GM12875 (cell line): Measurements from ENCODE around the gene PADI1.

Source experiments
- H3K4me3 ChIP-seq: one replicate; pipeline ENCODE4 v1.5.1; 2011; ENCODE audit warnings: low read depth, low read length, control low read depth
- TF ChIP-seq, protein P1 (sequence below): IDR thresholded peaks from 2 replicates; pipeline ENCODE4 v1.5.1; 2011; ENCODE audit warnings: low read depth, mild to moderate bottlenecking, control low read depth, inconsistent platforms, low read length, moderate library complexity, borderline replicate concordance; ENCODE audit not compliant: insufficient read depth

PADI1 gene

DNA sequence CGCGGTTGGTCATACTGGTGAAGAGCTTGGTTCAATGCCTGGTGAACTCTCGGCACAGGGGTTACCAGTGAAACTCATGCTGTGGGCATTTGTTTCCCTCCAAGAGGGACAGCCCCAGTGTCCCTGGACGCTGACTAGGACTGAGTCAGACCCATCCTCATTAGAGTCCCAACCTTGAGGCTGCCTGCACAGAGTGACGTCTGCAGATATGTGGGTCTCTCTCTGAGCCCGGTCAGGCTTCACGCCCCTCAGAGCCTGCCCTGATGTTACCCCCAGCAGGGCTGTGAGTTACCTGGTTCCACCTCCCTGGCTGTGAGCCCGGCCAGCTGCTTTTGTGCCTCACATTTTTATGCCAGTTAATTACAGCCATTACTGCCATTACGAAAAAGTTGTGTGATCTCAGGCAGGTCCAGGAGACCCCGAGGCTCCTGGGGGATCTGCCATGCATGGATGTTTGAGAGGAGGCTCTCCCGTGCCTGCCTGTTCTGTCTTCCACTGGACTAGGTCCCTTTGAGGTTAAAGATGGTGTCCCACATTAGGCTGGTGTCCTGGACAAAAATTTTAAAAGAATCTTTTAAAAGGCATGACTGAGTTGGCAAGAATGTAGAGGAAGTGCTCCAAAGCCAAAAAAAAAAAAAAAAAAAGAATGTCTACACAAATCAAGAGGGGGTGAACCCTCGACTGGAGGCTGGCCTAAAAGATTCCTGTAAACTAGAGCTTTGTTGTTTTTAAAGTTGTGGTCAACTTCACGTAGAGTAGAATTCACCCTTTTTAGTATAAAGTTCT is 36.6 kb upstream of the PADI1 start:
- H3K4me3 ChIP-seq, result no peak overlapping the region

DNA sequence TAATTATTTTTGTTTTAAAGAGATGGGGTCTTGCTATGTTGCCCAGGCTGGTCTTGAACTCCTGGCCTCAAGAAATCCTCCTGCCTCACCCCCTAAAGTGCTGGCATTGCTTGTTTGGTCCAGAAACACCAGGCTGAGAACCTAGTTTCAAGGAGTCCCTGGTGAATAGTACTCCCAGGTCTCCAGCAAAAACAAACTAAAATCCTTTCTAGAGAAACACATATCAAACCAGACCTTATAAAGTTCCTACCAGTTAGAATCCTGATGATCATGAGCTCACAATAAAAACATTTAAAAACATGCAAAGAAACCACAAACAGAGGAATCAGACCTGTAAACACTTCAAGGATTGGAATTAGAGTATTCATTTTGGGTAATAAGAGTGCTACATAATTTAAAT is 34.4 kb upstream of the PADI1 start:
- no peak overlapping the region for H3K4me3 ChIP-seq
- TF ChIP-seq, protein P1, sequence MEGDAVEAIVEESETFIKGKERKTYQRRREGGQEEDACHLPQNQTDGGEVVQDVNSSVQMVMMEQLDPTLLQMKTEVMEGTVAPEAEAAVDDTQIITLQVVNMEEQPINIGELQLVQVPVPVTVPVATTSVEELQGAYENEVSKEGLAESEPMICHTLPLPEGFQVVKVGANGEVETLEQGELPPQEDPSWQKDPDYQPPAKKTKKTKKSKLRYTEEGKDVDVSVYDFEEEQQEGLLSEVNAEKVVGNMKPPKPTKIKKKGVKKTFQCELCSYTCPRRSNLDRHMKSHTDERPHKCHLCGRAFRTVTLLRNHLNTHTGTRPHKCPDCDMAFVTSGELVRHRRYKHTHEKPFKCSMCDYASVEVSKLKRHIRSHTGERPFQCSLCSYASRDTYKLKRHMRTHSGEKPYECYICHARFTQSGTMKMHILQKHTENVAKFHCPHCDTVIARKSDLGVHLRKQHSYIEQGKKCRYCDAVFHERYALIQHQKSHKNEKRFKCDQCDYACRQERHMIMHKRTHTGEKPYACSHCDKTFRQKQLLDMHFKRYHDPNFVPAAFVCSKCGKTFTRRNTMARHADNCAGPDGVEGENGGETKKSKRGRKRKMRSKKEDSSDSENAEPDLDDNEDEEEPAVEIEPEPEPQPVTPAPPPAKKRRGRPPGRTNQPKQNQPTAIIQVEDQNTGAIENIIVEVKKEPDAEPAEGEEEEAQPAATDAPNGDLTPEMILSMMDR, result no peak

More for the DNA sequence above, 36.6 kb upstream of the PADI1 start:
- TF ChIP-seq, protein P1, result no peak

DNA sequence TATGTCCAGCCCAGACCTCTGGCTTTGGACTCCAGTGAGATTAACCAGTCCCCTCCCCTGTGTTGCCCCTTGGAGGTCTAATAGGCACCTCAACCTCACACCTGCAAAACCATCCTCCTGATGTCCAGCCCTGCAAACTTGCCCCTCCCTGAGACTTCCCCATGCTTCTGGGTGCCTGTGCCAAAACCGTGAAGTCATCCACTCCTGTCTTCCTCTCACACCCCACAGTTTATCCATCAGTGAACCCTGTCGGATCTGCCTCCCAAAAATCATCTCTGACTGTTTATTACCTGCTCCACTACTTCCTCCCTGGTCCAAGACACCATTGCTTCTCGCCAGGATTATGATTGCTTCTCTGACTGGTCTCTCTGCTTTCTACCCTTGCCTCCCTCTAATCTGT is 31.7 kb upstream of the PADI1 start:
- TF ChIP-seq, protein P1, result no peak
- H3K4me3 ChIP-seq, result no peak overlapping the region

GRCh38 chr1:17176306-17177061 is 28.4 kb upstream of the PADI1 start:
- H3K4me3 ChIP-seq, result no peak overlapping the region
- TF ChIP-seq, protein P1, result no peak

DNA sequence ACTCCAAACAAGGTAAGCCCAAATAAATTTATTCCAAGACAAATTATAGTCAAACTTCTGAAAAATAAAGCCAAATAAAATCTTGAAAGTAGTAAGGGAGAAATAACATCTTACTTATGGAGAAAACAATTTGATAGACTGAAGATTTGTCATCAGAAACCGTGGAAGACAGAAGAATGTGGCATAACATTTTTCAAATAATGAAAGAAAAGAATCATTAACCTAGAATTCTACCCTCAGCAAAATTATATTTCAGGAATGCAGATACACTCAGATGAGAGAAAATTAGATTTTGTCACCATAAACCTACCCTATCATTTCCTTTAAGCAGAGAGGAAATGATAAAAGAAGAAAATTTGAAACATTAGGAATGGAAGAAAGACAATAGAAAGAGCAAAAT is 27.3 kb upstream of the PADI1 start:
- H3K4me3 ChIP-seq, result no peak overlapping the region
- TF ChIP-seq, protein P1, result no peak

DNA sequence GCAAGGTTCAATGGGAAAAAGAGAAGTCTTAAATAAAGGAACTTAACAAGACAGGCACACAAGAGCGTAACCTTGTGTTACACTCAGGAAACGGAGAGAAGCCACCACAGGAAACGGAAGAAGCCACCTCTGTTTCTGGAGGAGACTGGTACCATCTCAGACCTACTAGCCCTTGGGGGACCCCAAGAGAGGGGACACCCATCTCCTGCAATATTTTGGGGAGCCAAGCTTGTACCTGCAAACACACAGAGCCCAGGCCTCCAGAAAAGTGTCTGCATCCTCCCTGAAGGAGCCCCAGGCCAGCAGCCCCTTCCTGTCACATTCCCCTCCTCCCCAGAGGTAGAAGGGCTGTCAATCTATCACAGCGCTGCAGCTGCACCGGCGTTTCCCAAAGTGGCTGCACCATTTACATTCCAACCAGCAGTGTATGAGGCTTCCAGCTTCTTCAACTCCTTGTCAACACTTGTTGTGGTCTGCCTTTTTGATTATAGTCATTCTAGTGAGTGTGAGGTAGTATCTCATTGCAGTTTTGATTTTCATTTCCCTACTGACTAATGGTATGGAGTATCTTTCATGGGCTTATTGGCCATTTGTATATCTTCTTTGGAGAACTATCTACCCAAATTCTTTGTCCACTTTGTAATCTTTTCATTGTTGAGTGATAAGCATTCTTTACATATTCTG is 23.0 kb upstream of the PADI1 start:
- H3K4me3 ChIP-seq, result no peak overlapping the region

More for the DNA sequence above, 23.0 kb upstream of the PADI1 start:
- TF ChIP-seq, protein P1, result no peak
